GM12878 (cell line): ENCODE results near the gene EPHB1. TPM values are rescaled to one million over a fixed set of nuclear protein-coding genes. Genes with fewer than 3 reads are reported as not detected.

Experiments
- ATAC-seq: fragments of 200-7000 bp; cut with Tn5 transposase; 3 replicates; pipeline ENCODE4 v1.9.1; 2020; ENCODE audit warnings: mild to moderate bottlenecking, moderate library complexity
- BruUV-seq: library from RNA; stranded (reverse); fragments of 400-500 nt; replicated peaks from 2 replicates; lab custom pipeline; 2021; lab: Mats Ljungman, UMichigan
- CTCF ChIA-PET: fragments of 300-600 bp; sonication (Branson Sonifier 250); formaldehyde crosslinking; extraction: SDS; loops from one replicate; lab custom pipeline; 2021; ENCODE audit warnings: inconsistent platforms; lab: Yijun Ruan, JAX
- POLR2A ChIA-PET: fragments of 350-600 bp; formaldehyde crosslinking; extraction: SDS; loops from one replicate; lab custom pipeline; 2021; ENCODE audit warnings: inconsistent platforms; lab: Charles Lee
- RAD21 ChIA-PET: fragments of 300-600 bp; sonication (Branson Sonifier 250); formaldehyde crosslinking; loops from one replicate; lab custom pipeline; 2023; ENCODE audit warnings: antibody characterized with exemption; ENCODE audit not compliant: unreplicated experiment; lab: Charles Lee
- SMC1A ChIA-PET: fragments of 300-600 bp; sonication (Branson Sonifier 250); formaldehyde crosslinking; loops from one replicate; lab custom pipeline; 2023; ENCODE audit not compliant: unreplicated experiment, uncharacterized antibody; lab: Charles Lee
- DNase-seq: peaks from one replicate; pipeline ENCODE4 v3.0.0-alpha.2; 2011; ENCODE audit warnings: low read depth, low spot score
- FAIRE-seq: peaks from 3 replicates; lab custom pipeline; 2011; peaks lifted over from hg19 to GRCh38; lab: Jason Lieb, UNC
- H2AFZ ChIP-seq: 2 replicates; pipeline ENCODE4 v1.6.0; 2011; ENCODE audit warnings: low read depth, low read length, control low read depth; ENCODE audit not compliant: control insufficient read depth
- H3K27ac ChIP-seq: 2 replicates; pipeline ENCODE4 v1.5.1; 2011; ENCODE audit warnings: control low read depth; ENCODE audit not compliant: control insufficient read depth, insufficient read depth
- H3K27me3 ChIP-seq, 2 experiments: replicated peaks in 1 of 2; 2 replicates each; pipeline versions ENCODE4 v1.6.0 to v1.6.1; 2011; ENCODE audit warnings: low read length in 1 of 2; ENCODE audit not compliant: control insufficient read depth in 2 of 2, insufficient read depth in 2 of 2
- H3K36me3 ChIP-seq, 2 experiments: 2 replicates each; pipeline ENCODE4 v1.5.1; 2011; ENCODE audit warnings: low read length in 1 of 2; ENCODE audit not compliant: control insufficient read depth in 2 of 2, insufficient read depth in 2 of 2
- H3K4me1 ChIP-seq: 2 replicates; pipeline ENCODE4 v1.6.1; 2011; ENCODE audit warnings: mild to moderate bottlenecking, low read length, moderate library complexity, mixed read lengths; ENCODE audit not compliant: control insufficient read depth, insufficient read depth
- H3K4me2 ChIP-seq: 2 replicates; pipeline ENCODE4 v1.6.0; 2011; ENCODE audit warnings: control low read depth; ENCODE audit not compliant: control insufficient read depth, insufficient read depth
- H3K4me3 ChIP-seq: fragments of 200-600 bp; sonication (generic); 2 replicates; pipeline ENCODE4 v1.5.1; 2016
- H3K79me2 ChIP-seq: 2 replicates; pipeline ENCODE4 v1.6.0; 2011; ENCODE audit warnings: low read length; ENCODE audit not compliant: control insufficient read depth, insufficient read depth
- H3K9ac ChIP-seq: 2 replicates; pipeline ENCODE4 v1.8.0; 2011; ENCODE audit warnings: low read length, control low read depth, mixed read lengths; ENCODE audit not compliant: control insufficient read depth, insufficient read depth
- H3K9me3 ChIP-seq: replicated peaks from 3 replicates; pipeline ENCODE4 v1.5.1; 2011; ENCODE audit warnings: mild to moderate bottlenecking, low read length; ENCODE audit not compliant: control insufficient read depth, insufficient read depth
- H4K20me1 ChIP-seq: 2 replicates; pipeline ENCODE4 v1.6.0; 2011; ENCODE audit not compliant: control insufficient read depth, insufficient read depth
- CBFB ChIP-seq: IDR thresholded peaks from 2 replicates; pipeline ENCODE4 v1.6.1; 2016; ENCODE audit warnings: antibody characterized with exemption, low read depth
- HDGF ChIP-seq: fragments of 450-650 bp; IDR thresholded peaks from 2 replicates; pipeline ENCODE4 v1.6.1; 2016; ENCODE audit warnings: antibody characterized with exemption
- JUNB ChIP-seq: IDR thresholded peaks from 2 replicates; pipeline ENCODE4 v1.6.1; 2016; ENCODE audit warnings: antibody characterized with exemption, mild to moderate bottlenecking
- KLF5 ChIP-seq: fragments of 450-650 bp; IDR thresholded peaks from 2 replicates; pipeline ENCODE4 v1.6.1; 2014; ENCODE audit warnings: mild to moderate bottlenecking; ENCODE audit not compliant: partially characterized antibody
- MEF2B ChIP-seq: fragments of 450-650 bp; IDR thresholded peaks from 2 replicates; pipeline ENCODE4 v1.6.1; 2018; ENCODE audit warnings: mild to moderate bottlenecking, moderate library complexity; ENCODE audit not compliant: partially characterized antibody, poor library complexity, severe bottlenecking
- SMC3 ChIP-seq: IDR thresholded peaks from 2 replicates; pipeline ENCODE4 v1.6.1; 2011; ENCODE audit warnings: low read length, improper control_type of control experiment, borderline replicate concordance
- TBL1XR1 ChIP-seq: IDR thresholded peaks from 2 replicates; pipeline ENCODE4 v1.6.1; 2012; ENCODE audit warnings: low read depth, low read length, improper control_type of control experiment
- TCF12 ChIP-seq: IDR thresholded peaks from 2 replicates; pipeline ENCODE4 v1.6.1; 2011; ENCODE audit warnings: low read depth, mild to moderate bottlenecking, low read length
- USF1 ChIP-seq: IDR thresholded peaks from 2 replicates; pipeline ENCODE4 v1.6.1; 2011; ENCODE audit warnings: borderline replicate concordance, low read depth, mild to moderate bottlenecking, moderate library complexity, mixed read lengths, low read length; ENCODE audit not compliant: insufficient read depth; ENCODE audit errors: extremely low read length
- ZBTB40 ChIP-seq: fragments of 450-650 bp; IDR thresholded peaks from 2 replicates; pipeline ENCODE4 v1.6.1; 2016; ENCODE audit warnings: mild to moderate bottlenecking, moderate library complexity, borderline replicate concordance
- ZNF217 ChIP-seq: fragments of 450-650 bp; IDR thresholded peaks from 2 replicates; pipeline ENCODE4 v1.6.1; 2017; ENCODE audit warnings: antibody characterized with exemption, mild to moderate bottlenecking
- WGBS: methylation state at CpG from one replicate; pipeline ENCODE4 v1.1.6; 2016; ENCODE audit warnings: low lambda C conversion rate; ENCODE audit not compliant: insufficient replicate concordance, insufficient coverage; ENCODE audit errors: missing lambda C conversion rate; 5-methylcytosine and 5-hydroxymethylcytosine counted together
- in situ Hi-C: fragments of 300-500 bp; cut with MboI; formaldehyde crosslinking; loops from 9 replicates; pipeline ENCODE4 v1.14.3; 2018; ENCODE audit warnings: mixed read lengths
- intact Hi-C: fragments of 100-400 bp; cut with micrococcal nuclease; formaldehyde crosslinking; loops from one replicate; pipeline ENCODE4 v1.14.2; 2022; ENCODE audit not compliant: unreplicated experiment
- polyA plus RNA-seq, 11 experiments: library from polyadenylated mRNA; depleted of rRNA in 4 of 11; unstranded in 6 of 11; stranded (reverse) in 5 of 11; fragments of >200 nt; fragmentation: Nextera tagmentation in 4 of 11; fragmentation: Illumina TruSeq in 1 of 11; extraction: Ambion mirVana in 4 of 11; extraction: Trizol in 1 of 11; gene quantifications; 1 replicate in 1 of 11; 2 replicates in 10 of 11; pipeline versions ENCODE4 v1.2.1 to v1.2.3, GENCODE V29; 2011 to 2016; ENCODE audit warnings: inconsistent platforms in 2 of 11, missing spikeins in 2 of 11, low read depth in 1 of 11
- total RNA-seq, 4 experiments: library from RNA; depleted of rRNA in 3 of 4; stranded (reverse); fragments of >200 nt in 3 of 4; fragmentation: Illumina TruSeq in 1 of 4; extraction: Trizol in 1 of 4; gene quantifications; 2 replicates each; pipeline versions ENCODE4 v1.2.1 to v1.2.3, GENCODE V29; 2013 to 2021

EPHB1 gene
- total and polyA plus RNA-seq, 10 of the 15 experiments (the other 5 are each of a cell fraction or from before 2014, with no cell fraction given) = 0.33 to 23.8 (median 1.2) TPM

- intact Hi-C loops = no loop called here
- POLR2A ChIA-PET = interaction anchor here (0.8 kb wide), 1 partner anchor 17 kb away, joined by 3 read pairs; no protein-coding TSS in a partner anchor
Observed at GRCh38 chr3:135242285-135242684, 447.2 kb downstream of the EPHB1 start.

GRCh38 chr3:135243616-135244015 is 448.6 kb downstream of the EPHB1 start:
- Histone ChIP-seq H3K9me3 (no peaks in the 10 kb centered on the region), H4K20me1 (no peaks in the 10 kb centered on the region), H2AFZ (no peak overlapping the region), H3K27me3 (no peaks in the 10 kb centered on the region), H3K27ac (no peak overlapping the region), H3K4me1 (no peaks in the 10 kb centered on the region), H3K36me3 (peaks cover 0 to 5% of the 10 kb centered on the region in 2 experiments; a peak in 2 of 4 replicates), H3K9ac (no peak overlapping the region), H3K4me2 (no peak overlapping the region), H3K79me2 (no peaks in the 10 kb centered on the region), H3K4me3 (no peak overlapping the region)
- BruUV-seq = no TSS peak
- ChIA-PET POLR2A (no interaction called here), CTCF (interaction anchor here (0.9 to 3.4 kb wide), 3 partner anchors 82 to 448 kb away, joined by 3 to 27 read pairs (median 3); partner anchors contain the start of gene EPHB1), RAD21 (no interaction called here), SMC1A (interaction anchor here (1.3 to 3.4 kb wide), 2 partner anchors 58 to 449 kb away, joined by 3 to 35 read pairs; partner anchors contain the start of gene EPHB1)
- ATAC-seq = no peak
- TF ChIP-seq ZBTB40 (no peak), SMC3 (no peak), JUNB (no peak), TBL1XR1 (no peak), USF1 (no peak), ZNF217 (no peak), TCF12 (no peak)
- WGBS = 22% methylated on average over 3 of the region's 3 CpGs
- in situ Hi-C loops = loop anchor here (10.0 kb wide), 1 partner anchor 449 kb away; the partner anchor contains the start of gene EPHB1
- intact Hi-C loops = no loop called here
- no peak for FAIRE-seq
- DNase-seq = no peak

More at GRCh38 chr3:135242285-135242684, 447.2 kb downstream of the EPHB1 start:
- peaks cover 0 to 3% of the 10 kb centered on the region in 2 experiments; a peak in 2 of 4 replicates for H3K36me3 ChIP-seq
- H3K9me3 ChIP-seq = no peaks in the 10 kb centered on the region
- no peaks in the 10 kb centered on the region for H3K4me1 ChIP-seq
- ChIA-PET SMC1A (interaction anchor here (1.0 to 4.2 kb wide), 4 partner anchors 11 to 448 kb away, joined by 4 to 40 read pairs (median 6); partner anchors contain the start of gene EPHB1), CTCF (interaction anchor here (1.0 to 1.5 kb wide), 2 partner anchors 338 to 448 kb away, joined by 4 to 7 read pairs; partner anchors contain the start of gene EPHB1), RAD21 (interaction anchor here (0.8 to 6.7 kb wide), 2 partner anchors 17 to 447 kb away, joined by 3 to 90 read pairs; partner anchors contain the start of gene EPHB1)
- BruUV-seq = no TSS peak
- ATAC-seq (no peak), FAIRE-seq (no peak), DNase-seq (no peak)
- H3K4me2 ChIP-seq = no peak overlapping the region
- H3K79me2 ChIP-seq = no peaks in the 10 kb centered on the region
- H2AFZ ChIP-seq = no peak overlapping the region
- no peaks in the 10 kb centered on the region for H4K20me1 ChIP-seq
- no peak overlapping the region for H3K27ac ChIP-seq
- no peak overlapping the region for H3K9ac ChIP-seq
- no peak overlapping the region for H3K4me3 ChIP-seq
- TF ChIP-seq HDGF (no peak), KLF5 (no peak), MEF2B (no peak), CBFB (no peak)
- H3K27me3 ChIP-seq = no peaks in the 10 kb centered on the region
- WGBS = 0% methylated on average over 2 of the region's 2 CpGs
- in situ Hi-C loops = loop anchor here (10.0 kb wide), 1 partner anchor 447 kb away; the partner anchor contains the start of gene EPHB1
